8988T (cell line): ENCODE data around the gene HOXB5.
A peak's percentile ranks its signal among the peaks of the same experiment; 100 is the strongest.

Experiments
- DNase-seq: peaks from one replicate; pipeline ENCODE4 v3.0.0; 2011

HOXB5 gene

GRCh38 chr17:48559122-48559839, 34.3 kb downstream of the HOXB5 start:
- DNase-seq, result no peak

GRCh38 chr17:48558831-48559121, 34.8 kb downstream of the HOXB5 start:
- DNase-seq, result no peak

GRCh38 chr17:48558057-48558830, 35.3 kb downstream of the HOXB5 start:
- DNase-seq, result no peak

- no peak for DNase-seq
These were observed 36.8 kb downstream of the HOXB5 start for GRCh38 chr17:48556576-48557401.

- no peak for DNase-seq
These were observed 37.4 kb downstream of the HOXB5 start for GRCh38 chr17:48556229-48556575.

- DNase-seq, result peak; percentile 91
These were observed 38.0 kb downstream of the HOXB5 start for GRCh38 chr17:48555258-48556228.

GRCh38 chr17:48554412-48555257, 38.9 kb downstream of the HOXB5 start:
- DNase-seq, result no peak

- DNase-seq, result no peak
These were observed 39.8 kb downstream of the HOXB5 start for GRCh38 chr17:48553826-48554225.

- DNase-seq, result no peak
These were observed 40.4 kb downstream of the HOXB5 start for GRCh38 chr17:48553190-48553547.

GRCh38 chr17:48552466-48553189, 41.0 kb downstream of the HOXB5 start:
- DNase-seq, result no peak

- no peak for DNase-seq
These were observed 41.7 kb downstream of the HOXB5 start for GRCh38 chr17:48551596-48552465.

GRCh38 chr17:48551214-48551555, 42.4 kb downstream of the HOXB5 start:
- DNase-seq, result no peak

GRCh38 chr17:48550502-48551213, 42.9 kb downstream of the HOXB5 start:
- no peak for DNase-seq

- no peak for DNase-seq
These were observed 43.6 kb downstream of the HOXB5 start for GRCh38 chr17:48549914-48550501.

- no peak for DNase-seq
These were observed 44.3 kb downstream of the HOXB5 start for GRCh38 chr17:48549281-48549630.

GRCh38 chr17:48548523-48549280, 44.9 kb downstream of the HOXB5 start:
- DNase-seq, result no peak

GRCh38 chr17:48547808-48548522, 45.6 kb downstream of the HOXB5 start:
- DNase-seq, result no peak
